Neutrophil (primary cell): ENCODE data around the gene MERTK.

Source experiments
- H3K27ac ChIP-seq: fragments of 200-600 bp; sonication (generic); 2 replicates; pipeline ENCODE4 v1.5.1; 2016; ENCODE audit warnings: mild to moderate bottlenecking, moderate library complexity
- H3K27me3 ChIP-seq: fragments of 200-600 bp; sonication (generic); 2 replicates; pipeline ENCODE4 v1.6.0; 2016; ENCODE audit warnings: mild to moderate bottlenecking
- H3K36me3 ChIP-seq: fragments of 200-600 bp; sonication (generic); 2 replicates; pipeline ENCODE4 v1.5.1; 2017
- H3K4me1 ChIP-seq, 2 experiments: fragments of 200-600 bp in 1 of 2; sonication (generic) in 1 of 2; 1 replicate in 1 of 2; 2 replicates in 1 of 2; pipeline versions ENCODE4 v1.5.1 to v1.6.1; 2013 to 2016; ENCODE audit warnings: low read depth in 1 of 2, low read length in 1 of 2, mild to moderate bottlenecking in 1 of 2, moderate library complexity in 1 of 2; ENCODE audit not compliant: control insufficient read depth in 1 of 2, insufficient read depth in 1 of 2
- H3K4me3 ChIP-seq, 2 experiments: fragments of 200-600 bp in 1 of 2; sonication (generic) in 1 of 2; 1 replicate in 1 of 2; 2 replicates in 1 of 2; pipeline ENCODE4 v1.5.1; 2013 to 2016; ENCODE audit warnings: low read depth in 1 of 2, low read length in 1 of 2, mild to moderate bottlenecking in 1 of 2, moderate library complexity in 1 of 2
- H3K9me3 ChIP-seq: fragments of 200-600 bp; sonication (generic); 2 replicates; pipeline ENCODE4 v1.5.1; 2016
- TF ChIP-seq, protein P1 (sequence below): fragments of 200-600 bp; sonication (generic); IDR thresholded peaks from 2 replicates; pipeline ENCODE4 v1.5.1; 2016; ENCODE audit warnings: antibody characterized with exemption

Gene MERTK

GRCh38 chr2:112027767-112028166, 129.4 kb downstream of the MERTK start:
- Histone ChIP-seq H3K4me3 (no peak overlapping the region), H3K36me3 (no peaks in the 10 kb centered on the region), H3K9me3 (no peaks in the 10 kb centered on the region), H3K27ac (no peak overlapping the region), H3K4me1 (peaks cover 0 to 14% of the 10 kb centered on the region in 2 experiments), H3K27me3 (no peaks in the 10 kb centered on the region)
- TF ChIP-seq, protein P1, sequence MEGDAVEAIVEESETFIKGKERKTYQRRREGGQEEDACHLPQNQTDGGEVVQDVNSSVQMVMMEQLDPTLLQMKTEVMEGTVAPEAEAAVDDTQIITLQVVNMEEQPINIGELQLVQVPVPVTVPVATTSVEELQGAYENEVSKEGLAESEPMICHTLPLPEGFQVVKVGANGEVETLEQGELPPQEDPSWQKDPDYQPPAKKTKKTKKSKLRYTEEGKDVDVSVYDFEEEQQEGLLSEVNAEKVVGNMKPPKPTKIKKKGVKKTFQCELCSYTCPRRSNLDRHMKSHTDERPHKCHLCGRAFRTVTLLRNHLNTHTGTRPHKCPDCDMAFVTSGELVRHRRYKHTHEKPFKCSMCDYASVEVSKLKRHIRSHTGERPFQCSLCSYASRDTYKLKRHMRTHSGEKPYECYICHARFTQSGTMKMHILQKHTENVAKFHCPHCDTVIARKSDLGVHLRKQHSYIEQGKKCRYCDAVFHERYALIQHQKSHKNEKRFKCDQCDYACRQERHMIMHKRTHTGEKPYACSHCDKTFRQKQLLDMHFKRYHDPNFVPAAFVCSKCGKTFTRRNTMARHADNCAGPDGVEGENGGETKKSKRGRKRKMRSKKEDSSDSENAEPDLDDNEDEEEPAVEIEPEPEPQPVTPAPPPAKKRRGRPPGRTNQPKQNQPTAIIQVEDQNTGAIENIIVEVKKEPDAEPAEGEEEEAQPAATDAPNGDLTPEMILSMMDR: no peak

GRCh38 chr2:112029164-112029563, 130.8 kb downstream of the MERTK start:
- TF ChIP-seq, protein P1: no peak
- Histone ChIP-seq H3K4me1 (peaks cover 10 to 25% of the 10 kb centered on the region in 2 experiments), H3K27ac (no peak overlapping the region), H3K36me3 (no peaks in the 10 kb centered on the region), H3K9me3 (no peaks in the 10 kb centered on the region), H3K27me3 (no peaks in the 10 kb centered on the region), H3K4me3 (no peak overlapping the region)

DNA sequence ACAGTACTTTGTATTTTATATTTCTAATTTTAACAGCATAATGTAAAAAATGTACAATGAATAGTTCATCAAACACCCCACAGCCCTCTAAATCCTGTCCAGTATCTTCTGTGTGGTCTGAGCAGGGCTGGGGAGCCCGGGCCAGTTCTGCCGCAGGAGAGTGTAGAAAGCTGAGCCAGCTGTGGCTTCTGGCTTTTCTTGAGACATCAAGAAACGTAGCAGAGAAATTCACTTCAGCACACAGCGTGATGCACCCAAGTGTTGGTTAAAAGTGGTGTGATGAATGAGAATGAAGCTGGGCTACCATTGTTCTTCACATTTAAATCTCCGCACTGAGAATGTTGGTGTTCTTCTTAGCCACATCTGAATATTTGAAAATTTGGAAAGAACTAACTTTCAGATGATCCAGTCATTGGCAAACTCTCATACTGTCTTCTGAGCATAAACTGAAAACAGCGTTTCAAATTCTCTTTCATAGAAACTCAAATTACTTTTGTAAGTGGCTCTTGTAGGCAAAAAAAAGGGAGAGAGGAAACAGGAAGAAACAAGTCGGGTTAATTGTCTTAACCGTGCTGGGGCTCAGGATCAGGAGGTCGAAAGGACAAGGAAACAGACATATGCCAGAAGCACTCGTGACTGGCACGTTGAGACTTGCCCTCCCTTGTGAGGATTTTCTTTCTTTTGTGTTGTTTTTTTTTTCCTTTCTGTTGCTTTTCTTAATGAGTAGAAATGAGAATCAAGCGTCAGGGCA, 133.2 kb downstream of the MERTK start:
- TF ChIP-seq, protein P1: no peak
- Histone ChIP-seq H3K4me1 (peaks cover 10 to 25% of the 10 kb centered on the region in 2 experiments), H3K9me3 (no peaks in the 10 kb centered on the region), H3K4me3 (no peak overlapping the region), H3K27me3 (no peaks in the 10 kb centered on the region), H3K27ac (no peak overlapping the region), H3K36me3 (no peaks in the 10 kb centered on the region)

DNA sequence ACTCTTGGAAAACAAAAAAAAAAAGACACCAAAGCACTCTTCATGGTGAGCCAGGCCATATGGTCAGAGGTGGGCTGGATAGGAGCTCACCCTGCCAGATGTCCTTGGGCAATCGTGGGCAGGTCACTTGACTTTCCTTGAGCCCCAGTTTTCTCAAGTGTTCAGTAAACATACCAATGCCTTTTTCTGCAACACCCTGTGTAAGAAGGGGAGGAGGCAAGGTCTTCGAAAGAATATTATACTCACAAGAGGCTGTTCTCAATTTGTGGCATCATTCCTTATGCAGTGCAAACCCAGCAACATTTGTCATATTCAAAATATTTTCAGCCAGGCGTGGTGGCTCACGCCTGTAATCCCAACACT, 133.8 kb downstream of the MERTK start:
- Histone ChIP-seq H3K9me3 (no peaks in the 10 kb centered on the region), H3K27ac (no peak overlapping the region), H3K36me3 (no peaks in the 10 kb centered on the region), H3K4me3 (no peak overlapping the region), H3K27me3 (no peaks in the 10 kb centered on the region), H3K4me1 (peaks cover 10 to 25% of the 10 kb centered on the region in 2 experiments)
- TF ChIP-seq, protein P1: no peak

DNA sequence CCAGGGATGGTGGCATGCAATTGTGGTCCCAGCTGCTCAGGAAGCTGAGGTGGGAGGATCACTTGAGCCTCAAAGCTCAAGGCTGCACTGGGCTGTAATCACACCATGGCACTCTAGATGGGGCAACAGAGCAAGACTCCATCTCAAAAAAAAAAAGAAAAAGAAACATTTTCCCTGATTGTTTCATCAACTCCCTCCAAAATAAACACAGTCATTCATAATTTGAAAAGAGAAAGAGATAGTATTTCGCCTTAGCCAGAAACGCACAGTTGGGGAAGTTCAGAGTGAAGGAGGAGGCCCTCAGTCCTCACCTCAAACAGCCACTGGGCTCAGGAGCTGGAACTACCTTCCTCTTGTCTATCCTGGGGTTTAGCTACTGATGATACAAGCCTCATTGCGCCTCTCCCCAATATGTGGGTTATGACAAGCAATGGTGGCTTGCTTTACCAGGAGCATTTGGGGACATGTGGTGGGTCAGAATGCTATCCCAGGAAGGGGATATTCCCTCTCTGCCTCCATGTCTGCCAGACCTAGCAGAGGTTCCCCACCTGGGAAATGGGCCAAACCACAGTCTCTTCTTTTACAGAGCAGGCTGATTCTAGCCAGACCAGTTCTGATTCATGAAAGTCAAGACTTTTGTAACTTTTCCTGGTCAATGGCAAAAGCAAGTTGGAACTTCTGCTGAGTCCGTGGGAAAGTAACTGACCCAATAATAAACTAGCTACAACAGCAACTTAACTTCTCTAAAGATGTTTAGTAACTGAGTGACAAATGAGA, 134.5 kb downstream of the MERTK start:
- Histone ChIP-seq H3K9me3 (no peaks in the 10 kb centered on the region), H3K27ac (peak overlapping the region; percentile 71), H3K4me1 (peaks cover 10 to 25% of the 10 kb centered on the region in 2 experiments), H3K36me3 (no peaks in the 10 kb centered on the region), H3K27me3 (no peaks in the 10 kb centered on the region), H3K4me3 (no peak overlapping the region)
- TF ChIP-seq, protein P1: no peak
